H1 (cell line): ENCODE measurements around the gene GUCY1B1. TPM values are rescaled to one million over a fixed set of nuclear protein-coding genes. Genes with fewer than 3 reads are reported as not detected.
A peak's percentile ranks its signal among the peaks of the same experiment; 100 is the strongest.

Experiments
- CTCF ChIA-PET: fragments of 300-600 bp; sonication (Branson Sonifier 250); formaldehyde crosslinking; loops from one replicate; lab custom pipeline; 2021; ENCODE audit not compliant: partially characterized antibody; lab: Charles Lee
- POLR2A ChIA-PET: fragments of 300-600 bp; sonication (Branson Sonifier 250); formaldehyde crosslinking; loops from one replicate; lab custom pipeline; 2021; ENCODE audit warnings: inconsistent platforms; ENCODE audit not compliant: partially characterized antibody; lab: Charles Lee
- DNase-seq, 2 experiments: peaks; one replicate each; pipeline versions ENCODE4 v3.0.0 to v3.0.0-alpha.2; 2010 to 2022; ENCODE audit warnings: low spot score in 2 of 2, low read depth in 1 of 2, mixed read lengths in 1 of 2
- FAIRE-seq: peaks from 2 replicates; lab custom pipeline; 2011; peaks lifted over from hg19 to GRCh38; lab: Jason Lieb, UNC
- H2AFZ ChIP-seq: 2 replicates; pipeline ENCODE4 v1.8.1; 2012; ENCODE audit warnings: low read length, inconsistent platforms
- H2AK5ac ChIP-seq: 2 replicates; pipeline ENCODE4 v1.6.1; 2013; ENCODE audit warnings: low read depth, low read length
- H2BK120ac ChIP-seq: replicated peaks from 2 replicates; pipeline ENCODE3; 2013; ENCODE audit warnings: low read depth, low read length, inconsistent platforms
- H2BK12ac ChIP-seq: 2 replicates; pipeline ENCODE4 v1.6.1; 2013; ENCODE audit warnings: low read depth, low read length
- H2BK15ac ChIP-seq: 2 replicates; pipeline ENCODE4 v1.6.1; 2013; ENCODE audit warnings: low read length
- H2BK20ac ChIP-seq: 2 replicates; pipeline ENCODE4 v1.6.1; 2013; ENCODE audit warnings: low read length
- H2BK5ac ChIP-seq: 2 replicates; pipeline ENCODE4 v1.6.1; 2013; ENCODE audit warnings: low read depth, low read length
- H3K14ac ChIP-seq: 2 replicates; pipeline ENCODE4 v1.6.1; 2013; ENCODE audit warnings: inconsistent platforms; ENCODE audit not compliant: insufficient read length
- H3K18ac ChIP-seq: 2 replicates; pipeline ENCODE4 v1.6.1; 2013; ENCODE audit warnings: low read length; ENCODE audit errors: extremely low read depth
- H3K23ac ChIP-seq: 2 replicates; pipeline ENCODE4 v1.6.1; 2013; ENCODE audit warnings: inconsistent platforms; ENCODE audit not compliant: insufficient read length
- H3K23me2 ChIP-seq: 2 replicates; pipeline ENCODE4 v1.6.1; 2013; ENCODE audit warnings: low read depth, low read length
- H3K27ac ChIP-seq: 2 replicates; pipeline ENCODE4 v1.6.1; 2011; ENCODE audit warnings: low read depth, low read length, inconsistent platforms
- H3K27me3 ChIP-seq, 4 experiments: replicated peaks in 1 of 4; 1 replicate in 1 of 4; 2 replicates in 3 of 4; pipeline versions ENCODE4 v1.6.1 to v1.8.1; 2011 to 2013; ENCODE audit warnings: low read length in 3 of 4, mild to moderate bottlenecking in 3 of 4, inconsistent platforms in 2 of 4, mixed read lengths in 2 of 4, moderate library complexity in 1 of 4; ENCODE audit not compliant: control insufficient read depth in 3 of 4, insufficient read depth in 3 of 4; ENCODE audit errors: extremely low read depth in 1 of 4
- H3K36me3 ChIP-seq, 4 experiments: 2 replicates each; pipeline versions ENCODE4 v1.6.1 to v1.8.1; 2011 to 2013; ENCODE audit warnings: mild to moderate bottlenecking in 4 of 4, low read length in 3 of 4, moderate library complexity in 2 of 4, control low read depth in 1 of 4, inconsistent platforms in 1 of 4; ENCODE audit not compliant: insufficient read depth in 4 of 4, control insufficient read depth in 2 of 4
- H3K4ac ChIP-seq: replicated peaks from 2 replicates; pipeline ENCODE3; 2013; ENCODE audit warnings: low read length, low read depth, mixed read lengths, inconsistent platforms; ENCODE audit not compliant: insufficient read length
- H3K4me1 ChIP-seq, 4 experiments: replicated peaks in 1 of 4; 1 replicate in 1 of 4; 2 replicates in 3 of 4; pipeline versions ENCODE4 v1.6.1 to v1.8.1; 2011 to 2013; ENCODE audit warnings: low read length in 3 of 4, inconsistent platforms in 2 of 4, mixed read lengths in 1 of 4; ENCODE audit not compliant: insufficient read depth in 4 of 4, control insufficient read depth in 3 of 4
- H3K4me2 ChIP-seq, 2 experiments: 2 replicates each; pipeline versions ENCODE4 v1.6.1 to v1.8.1; 2011 to 2013; ENCODE audit warnings: low read depth in 2 of 2, low read length in 2 of 2, control low read depth in 1 of 2, inconsistent platforms in 1 of 2, mild to moderate bottlenecking in 1 of 2; ENCODE audit not compliant: insufficient read depth in 1 of 2
- H3K4me3 ChIP-seq, 4 experiments: fragments of 200-600, 300-600 bp in 1 of 4; sonication (generic), shearing (Covaris generic), sonication (Bioruptor Twin) in 1 of 4; 2 replicates each; pipeline versions ENCODE4 v1.5.1 to v1.8.1; 2011 to 2016; ENCODE audit warnings: low read length in 4 of 4, low read depth in 3 of 4, control low read depth in 2 of 4, inconsistent platforms in 2 of 4, mild to moderate bottlenecking in 2 of 4, mixed read lengths in 1 of 4, moderate library complexity in 1 of 4; ENCODE audit not compliant: insufficient read depth in 2 of 4; ENCODE audit errors: extremely low read depth in 1 of 4
- H3K56ac ChIP-seq: replicated peaks from 2 replicates; pipeline ENCODE3; 2013; ENCODE audit warnings: low read depth, mild to moderate bottlenecking, mixed read lengths, low read length, inconsistent platforms; ENCODE audit not compliant: insufficient read length
- H3K79me1 ChIP-seq: 2 replicates; pipeline ENCODE4 v1.6.1; 2013; ENCODE audit warnings: low read depth, low read length, control low read depth
- H3K79me2 ChIP-seq, 2 experiments: 2 replicates each; pipeline versions ENCODE4 v1.6.1 to v1.8.1; 2012 to 2013; ENCODE audit warnings: low read length in 2 of 2, mild to moderate bottlenecking in 2 of 2, inconsistent platforms in 1 of 2; ENCODE audit not compliant: insufficient read depth in 2 of 2, control insufficient read depth in 1 of 2
- H3K9ac ChIP-seq, 4 experiments: replicated peaks in 1 of 4; 1 replicate in 1 of 4; 2 replicates in 3 of 4; pipeline versions ENCODE4 v1.6.1 to v1.8.1; 2011 to 2013; ENCODE audit warnings: low read depth in 3 of 4, low read length in 3 of 4, control low read depth in 2 of 4, mild to moderate bottlenecking in 2 of 4, moderate library complexity in 2 of 4, inconsistent platforms in 1 of 4; ENCODE audit errors: extremely low read depth in 1 of 4
- H3K9me3 ChIP-seq, 2 experiments: 2 replicates each; pipeline versions ENCODE4 v1.6.1 to v1.8.1; 2012 to 2013; ENCODE audit warnings: mild to moderate bottlenecking in 2 of 2, moderate library complexity in 2 of 2, control low read depth in 1 of 2, inconsistent platforms in 1 of 2, low read depth in 1 of 2, low read length in 1 of 2, mixed read lengths in 1 of 2; ENCODE audit not compliant: insufficient read depth in 2 of 2
- H4K20me1 ChIP-seq, 2 experiments: replicated peaks in 1 of 2; 2 replicates each; pipeline versions ENCODE3 to v1.8.1; 2011 to 2013; ENCODE audit warnings: inconsistent platforms in 2 of 2, low read length in 2 of 2, mild to moderate bottlenecking in 1 of 2; ENCODE audit not compliant: insufficient read depth in 2 of 2, control insufficient read depth in 1 of 2
- H4K5ac ChIP-seq: 2 replicates; pipeline ENCODE4 v1.6.1; 2013; ENCODE audit warnings: low read length, low read depth, mixed read lengths, inconsistent platforms; ENCODE audit not compliant: insufficient read length
- H4K8ac ChIP-seq: 2 replicates; pipeline ENCODE4 v1.8.0; 2013; ENCODE audit warnings: mild to moderate bottlenecking, moderate library complexity, low read length, inconsistent platforms; ENCODE audit not compliant: insufficient read depth; ENCODE audit errors: extremely low read depth
- H4K91ac ChIP-seq: replicated peaks from 2 replicates; pipeline ENCODE3; 2013; ENCODE audit warnings: low read length, mixed read lengths, inconsistent platforms; ENCODE audit not compliant: insufficient read length
- GABPA ChIP-seq: IDR thresholded peaks from 2 replicates; pipeline ENCODE4 v1.6.1; 2011; ENCODE audit warnings: mild to moderate bottlenecking, low read length, moderate library complexity, borderline replicate concordance; ENCODE audit not compliant: insufficient read depth
- RAD21 ChIP-seq, 2 experiments: IDR thresholded peaks in 1 of 2; conservative IDR thresholded peaks in 1 of 2; 2 replicates each; pipeline ENCODE4 v1.6.1; 2011; ENCODE audit warnings: low read depth in 2 of 2, low read length in 2 of 2, improper control_type of control experiment in 1 of 2, inconsistent platforms in 1 of 2, mild to moderate bottlenecking in 1 of 2, moderate library complexity in 1 of 2
- RXRA ChIP-seq: IDR thresholded peaks from 2 replicates; pipeline ENCODE4 v1.6.1; 2011; ENCODE audit warnings: low read depth, mild to moderate bottlenecking, low read length, moderate library complexity; ENCODE audit not compliant: insufficient read depth
- WGBS, 2 experiments: shearing (Covaris generic) in 1 of 2; methylation state at CpG; one replicate each; pipeline versions ENCODE4 v1.1.6 to v1.1.7; 2013 to 2015; ENCODE audit warnings: low lambda C conversion rate in 2 of 2, mixed read lengths in 2 of 2, inconsistent platforms in 1 of 2, low coverage in 1 of 2, missing lambda C conversion rate in 1 of 2; ENCODE audit not compliant: insufficient replicate concordance in 2 of 2, insufficient coverage in 1 of 2, insufficient read length in 1 of 2; ENCODE audit errors: extremely low coverage in 1 of 2, missing lambda C conversion rate in 1 of 2; 5-methylcytosine and 5-hydroxymethylcytosine counted together
- polyA plus RNA-seq, 7 experiments: library from polyadenylated mRNA; depleted of rRNA in 3 of 7; stranded (reverse) in 5 of 7; unstranded in 2 of 7; fragments of >200 nt in 5 of 7; fragments of 200-250 nt in 2 of 7; gene quantifications; 1 replicate in 5 of 7; 2 replicates in 1 of 7; 4 replicates in 1 of 7; pipeline versions ENCODE4 v1.2.1 to v1.2.3, GENCODE V29; 2011 to 2013; ENCODE audit warnings: missing spikeins in 2 of 7, mixed read lengths in 2 of 7
- total RNA-seq: library from RNA; stranded (reverse); fragmentation: NEBNext Ultra II Directional; extraction: Animal tissue kit (Norgen Biotek cat#: 25700); gene quantifications from 2 replicates; pipeline ENCODE4 v1.2.1, GENCODE V29; 2021
- TF ChIP-seq, protein P1 (sequence below): IDR thresholded peaks from 2 replicates; pipeline ENCODE4 v1.6.1; 2011; ENCODE audit warnings: low read depth, mild to moderate bottlenecking, low read length; ENCODE audit not compliant: insufficient read depth
- TF ChIP-seq, protein P2 (sequence below), 3 experiments: IDR thresholded peaks; 1 replicate in 2 of 3; 2 replicates in 1 of 3; pipeline versions ENCODE4 v1.5.1 to v1.6.1; 2011; ENCODE audit warnings: low read length in 3 of 3, mild to moderate bottlenecking in 3 of 3, inconsistent platforms in 2 of 3, low read depth in 1 of 3, moderate library complexity in 1 of 3; ENCODE audit not compliant: insufficient read depth in 1 of 3; ENCODE audit errors: control extremely low read depth in 1 of 3

Gene GUCY1B1
- total and polyA plus RNA-seq, 2 of the 8 experiments (the other 6 are each of a cell fraction or from before 2014, with no cell fraction given), result 1.5 to 2.9 TPM

DNA sequence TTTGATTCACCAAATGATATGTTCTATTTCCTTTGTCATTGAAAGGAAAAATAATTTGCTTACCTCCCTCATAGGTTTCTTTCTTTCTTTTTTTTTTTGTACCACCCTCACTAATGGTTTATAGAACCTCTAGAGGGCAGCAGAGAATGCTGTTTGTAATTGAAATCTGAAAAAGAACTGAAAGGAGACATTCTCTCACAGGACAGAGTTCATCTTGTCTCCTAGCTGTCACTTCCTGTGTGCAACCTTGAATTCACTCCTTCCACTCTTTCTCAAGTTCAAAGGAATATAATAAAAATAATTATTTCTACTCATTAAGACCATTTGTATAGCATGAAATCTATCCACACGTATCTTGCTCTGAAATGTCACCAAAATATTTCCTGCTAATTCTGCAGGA, 51.0 kb downstream of the GUCY1B1 start:
- WGBS, 2 experiments, result 76% methylated on average over 1 of the region's 1 CpG; no CpG with 5 or more reads in 1 of the 2 experiments
- DNase-seq, result no peak

More for the DNA sequence above, 51.0 kb downstream of the GUCY1B1 start:
- Histone ChIP-seq H3K56ac (no peak overlapping the region), H3K23ac (no peak overlapping the region), H3K9me3 (no peaks in the 10 kb centered on the region), H3K36me3 (no peaks in the 10 kb centered on the region), H3K18ac (no peak overlapping the region), H4K5ac (no peak overlapping the region), H2BK20ac (no peak overlapping the region), H4K20me1 (no peaks in the 10 kb centered on the region), H3K14ac (no peak overlapping the region), H3K9ac (no peak overlapping the region), H3K79me2 (no peaks in the 10 kb centered on the region), H3K4ac (no peak overlapping the region), H2AK5ac (no peak overlapping the region), H3K79me1 (no peaks in the 10 kb centered on the region), H2AFZ (peak overlapping the region; percentile 92; the same call in 1 of the 2 replicates), H3K4me3 (no peak overlapping the region), H3K4me1 (no peaks in the 10 kb centered on the region), H2BK120ac (no peak overlapping the region), H2BK5ac (no peak overlapping the region), H3K23me2 (no peaks in the 10 kb centered on the region), H2BK15ac (no peak overlapping the region), H3K27ac (no peak overlapping the region), H4K91ac (no peak overlapping the region), H3K4me2 (no peak overlapping the region), H3K27me3 (no peaks in the 10 kb centered on the region), H4K8ac (no peak overlapping the region), H2BK12ac (no peak overlapping the region)
- CTCF ChIA-PET, result interaction anchor here (0.6 to 6.4 kb wide), 11 partner anchors 9 to 832 kb away, joined by 3 to 69 read pairs (median 3); partner anchors contain the start of gene CTSO
- peak; percentile 73 to 74 for TF ChIP-seq RAD21 (IDR thresholded peaks at IDR 0.05 in 1 of 2, conservative IDR thresholded peaks at IDR 0.05 in 1 of 2; ENCODE audit: low read depth in 2 of 2, low read length in 2 of 2)
- TF ChIP-seq RXRA, result no peak
- TF ChIP-seq, protein P1, sequence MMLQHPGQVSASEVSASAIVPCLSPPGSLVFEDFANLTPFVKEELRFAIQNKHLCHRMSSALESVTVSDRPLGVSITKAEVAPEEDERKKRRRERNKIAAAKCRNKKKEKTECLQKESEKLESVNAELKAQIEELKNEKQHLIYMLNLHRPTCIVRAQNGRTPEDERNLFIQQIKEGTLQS, result no peak
- peak; percentile 71; the same call in 1 of the 2 replicates for TF ChIP-seq GABPA
- TF ChIP-seq, protein P2, sequence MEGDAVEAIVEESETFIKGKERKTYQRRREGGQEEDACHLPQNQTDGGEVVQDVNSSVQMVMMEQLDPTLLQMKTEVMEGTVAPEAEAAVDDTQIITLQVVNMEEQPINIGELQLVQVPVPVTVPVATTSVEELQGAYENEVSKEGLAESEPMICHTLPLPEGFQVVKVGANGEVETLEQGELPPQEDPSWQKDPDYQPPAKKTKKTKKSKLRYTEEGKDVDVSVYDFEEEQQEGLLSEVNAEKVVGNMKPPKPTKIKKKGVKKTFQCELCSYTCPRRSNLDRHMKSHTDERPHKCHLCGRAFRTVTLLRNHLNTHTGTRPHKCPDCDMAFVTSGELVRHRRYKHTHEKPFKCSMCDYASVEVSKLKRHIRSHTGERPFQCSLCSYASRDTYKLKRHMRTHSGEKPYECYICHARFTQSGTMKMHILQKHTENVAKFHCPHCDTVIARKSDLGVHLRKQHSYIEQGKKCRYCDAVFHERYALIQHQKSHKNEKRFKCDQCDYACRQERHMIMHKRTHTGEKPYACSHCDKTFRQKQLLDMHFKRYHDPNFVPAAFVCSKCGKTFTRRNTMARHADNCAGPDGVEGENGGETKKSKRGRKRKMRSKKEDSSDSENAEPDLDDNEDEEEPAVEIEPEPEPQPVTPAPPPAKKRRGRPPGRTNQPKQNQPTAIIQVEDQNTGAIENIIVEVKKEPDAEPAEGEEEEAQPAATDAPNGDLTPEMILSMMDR (IDR thresholded peaks at IDR 0.05; ENCODE audit: control extremely low read depth in 1 of 3, insufficient read depth in 1 of 3, low read depth in 1 of 3, low read length in 3 of 3), result peak in 2 of 3 experiments; percentile 45 to 56; a peak in 2 of 4 replicates
- FAIRE-seq, result peak; percentile 79
- POLR2A ChIA-PET, result no interaction called here
